Measurements from ENCODE around the gene DENND2C.
"Not testable (repeated sequence)": the region's sequence is repeated elsewhere in the genome, so short reads cannot be mapped to it uniquely, and the experiment has no call there.

DENND2C gene

DNA sequence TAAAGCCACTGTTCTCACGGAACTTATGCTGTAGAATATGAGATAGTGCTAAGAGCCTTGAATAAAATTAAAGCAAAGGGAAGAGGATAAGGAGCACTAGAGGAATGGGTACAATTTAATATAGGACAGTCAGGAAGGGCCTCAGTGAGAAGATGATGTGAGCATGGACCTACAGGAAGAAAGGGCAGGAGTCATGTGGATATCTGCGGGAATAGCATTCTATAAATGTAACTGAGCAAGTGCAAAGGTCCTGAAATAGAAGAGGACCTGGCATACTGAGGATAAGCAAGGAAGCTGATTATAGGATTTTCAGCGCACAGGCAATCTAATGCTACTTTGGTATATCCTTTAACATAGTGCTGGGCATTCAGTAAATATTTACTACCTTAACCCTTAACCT, 75.8 kb downstream of the DENND2C start:
- DNase-seq, result no peak

- no peak for DNase-seq
These were observed 80.7 kb downstream of the DENND2C start for GRCh38 chr1:114589122-114589521.

DNA sequence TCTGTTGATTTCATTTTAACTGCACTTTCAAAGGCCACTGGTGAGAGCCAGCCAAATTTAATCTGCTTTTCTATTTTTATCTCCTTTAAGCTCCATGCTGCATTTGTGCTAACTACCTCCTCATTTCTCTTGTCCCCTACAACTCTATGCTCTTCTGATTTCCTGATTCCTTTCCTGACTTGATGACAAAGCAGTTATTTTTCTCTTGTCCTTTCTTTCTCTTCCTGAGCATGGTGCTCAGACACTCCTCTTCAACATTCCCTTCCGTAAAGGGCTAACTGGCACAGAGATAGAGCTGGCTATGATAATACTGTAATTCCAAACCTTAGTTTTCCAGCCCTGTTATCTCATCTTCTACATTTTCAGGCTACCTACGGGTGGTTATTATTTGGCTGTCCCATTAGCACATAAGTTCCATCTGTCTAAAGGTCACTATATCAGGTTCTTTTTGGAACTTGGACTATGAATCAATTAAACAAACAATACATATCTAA, 81.6 kb downstream of the DENND2C start:
- DNase-seq, result no peak

- no peak for DNase-seq
These were observed 82.5 kb downstream of the DENND2C start for GRCh38 chr1:114587203-114587991.

GRCh38 chr1:114586513-114587047, 83.3 kb downstream of the DENND2C start:
- no peak for DNase-seq

DNA sequence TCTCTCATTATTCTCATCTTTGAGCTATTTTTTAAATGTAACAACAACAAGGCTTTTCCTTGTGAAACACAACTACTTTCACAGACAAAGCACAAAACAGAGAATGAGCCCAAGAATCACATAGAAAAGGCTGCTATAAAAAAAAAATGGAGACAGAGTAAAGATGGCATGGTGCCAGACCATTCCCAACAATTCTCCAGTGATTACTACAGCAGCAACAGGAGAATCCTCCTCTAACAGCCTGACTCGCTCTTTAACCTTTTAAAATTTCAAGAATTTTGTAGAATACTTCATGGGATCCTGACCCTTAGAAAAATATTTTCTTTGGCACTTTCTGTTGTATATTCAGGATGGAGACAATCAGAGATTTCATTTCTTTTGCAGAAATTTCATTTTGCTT, 84.6 kb downstream of the DENND2C start:
- no peak for DNase-seq

DNA sequence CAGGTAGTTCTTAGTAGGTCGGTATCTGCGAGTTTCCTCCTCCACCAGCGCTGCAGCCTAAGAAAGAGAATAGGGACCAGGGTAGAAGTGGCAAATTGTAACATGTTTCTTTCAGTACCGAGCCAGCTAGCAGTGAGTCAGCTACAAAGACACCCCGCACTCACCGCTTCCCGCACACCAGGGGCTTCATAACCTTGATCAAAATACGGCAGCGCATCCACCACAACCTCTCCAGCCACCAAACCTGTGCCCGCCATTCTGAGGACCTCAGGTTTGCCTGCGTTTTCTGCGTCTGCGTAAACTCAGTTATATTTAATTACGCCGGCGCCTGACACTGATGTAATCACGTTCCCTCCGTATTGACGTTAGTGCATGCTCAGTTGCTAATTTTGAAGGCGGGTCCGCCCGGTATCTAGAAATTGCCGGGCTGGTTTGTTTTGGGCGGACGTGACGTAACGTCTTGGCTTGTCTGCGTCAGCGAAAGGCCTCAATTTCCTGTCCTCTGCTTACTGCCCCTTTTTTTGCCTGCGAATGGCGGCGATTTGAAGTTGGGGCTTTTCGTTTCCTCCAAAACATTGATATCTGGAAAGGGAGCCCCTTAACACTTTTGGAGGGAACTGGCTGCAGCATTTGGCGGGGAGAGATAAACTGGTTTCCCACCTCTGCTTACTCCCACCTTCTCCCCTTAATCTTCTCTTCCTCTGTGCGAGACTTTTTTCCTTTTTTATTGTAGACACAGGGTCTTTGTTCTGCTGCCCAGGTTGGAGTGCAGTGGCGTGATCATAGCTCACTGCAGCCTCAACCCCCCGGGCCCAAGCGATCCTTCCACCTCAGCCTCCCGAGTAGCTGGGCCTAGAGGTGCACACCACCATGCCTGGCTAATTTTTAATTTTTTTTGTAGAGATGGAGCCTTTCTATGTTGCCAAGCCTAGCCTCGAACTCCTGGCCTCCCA, 88.2 kb downstream of the DENND2C start, which contains the start of gene BCAS2:
TSS of gene BCAS2 (minus strand) at position 281 of the 953 bp plus-strand sequence. CDS start at position 257, 24 bp downstream.
- peak; percentile 99 for DNase-seq

GRCh38 chr1:114574365-114574764, 95.5 kb downstream of the DENND2C start:
- DNase-seq, result no peak

- DNase-seq, result no peak
These were observed 105.7 kb downstream of the DENND2C start for GRCh38 chr1:114564141-114564540.

DNA sequence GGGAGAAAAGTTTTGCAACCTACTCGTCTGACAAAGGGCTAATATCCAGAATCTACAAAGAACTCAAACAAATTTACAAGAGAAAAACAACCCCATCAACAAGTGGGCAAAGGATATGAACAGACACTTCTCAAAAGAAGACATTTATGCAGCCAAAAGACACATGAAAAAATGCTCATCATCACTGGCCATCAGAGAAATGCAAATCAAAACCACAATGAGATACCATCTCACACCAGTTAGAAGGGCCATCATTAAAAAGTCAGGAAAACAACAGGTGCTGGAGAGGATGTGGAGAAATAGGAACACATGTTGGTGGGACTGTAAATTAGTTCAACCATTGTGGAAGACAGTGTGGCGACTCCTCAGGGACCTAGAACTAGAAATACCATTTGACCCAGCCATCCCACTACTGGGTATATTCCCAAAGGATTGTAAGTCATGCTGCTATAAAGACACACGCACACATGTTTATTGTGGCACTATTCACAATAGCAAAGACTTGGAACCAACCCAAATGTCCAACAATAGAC, 106.8 kb downstream of the DENND2C start:
- not testable (repeated sequence) for DNase-seq

DNA sequence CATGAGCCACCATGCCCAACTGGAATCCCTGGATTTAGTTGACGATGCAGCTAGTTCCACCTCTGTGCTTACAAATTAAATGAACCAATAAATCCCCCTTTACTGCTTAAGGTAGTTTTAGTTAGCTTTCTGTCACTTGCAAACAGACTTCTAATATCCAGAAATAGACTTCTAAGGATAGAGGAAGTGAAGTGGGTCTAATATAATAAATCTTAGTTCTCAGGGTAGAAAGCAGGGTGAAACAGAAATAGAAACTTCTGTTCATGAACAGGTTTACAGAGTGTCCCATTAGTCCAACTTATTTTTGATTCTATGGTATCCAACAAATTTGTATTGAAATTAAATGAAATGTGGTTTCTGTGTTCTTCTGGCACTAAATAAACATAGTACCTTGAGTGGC, 108.5 kb downstream of the DENND2C start:
- DNase-seq, result no peak

DNA sequence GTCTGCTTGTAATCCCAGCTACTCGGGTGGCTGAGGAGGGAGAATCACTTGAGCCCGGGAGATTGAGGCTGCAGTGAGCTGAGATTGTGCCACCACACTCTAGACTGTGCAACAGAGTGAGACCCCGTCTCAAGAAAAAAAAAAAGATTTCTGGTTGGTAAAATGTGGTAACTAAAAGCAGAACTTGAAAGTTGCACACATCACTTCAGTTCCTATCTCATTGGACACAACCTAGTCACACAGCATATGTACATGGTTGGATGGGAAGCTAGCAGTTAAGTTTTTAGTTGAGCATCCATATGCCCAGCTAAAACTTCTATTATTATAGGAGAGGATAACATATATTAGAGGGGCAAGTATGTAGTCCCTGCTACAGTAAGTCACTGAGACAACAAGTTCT, 110.5 kb downstream of the DENND2C start:
- peak; percentile 14 to 47 for DNase-seq

- peak; percentile 9 to 40 for DNase-seq
These were observed 111.3 kb downstream of the DENND2C start for GRCh38 chr1:114558544-114558943.

DNA sequence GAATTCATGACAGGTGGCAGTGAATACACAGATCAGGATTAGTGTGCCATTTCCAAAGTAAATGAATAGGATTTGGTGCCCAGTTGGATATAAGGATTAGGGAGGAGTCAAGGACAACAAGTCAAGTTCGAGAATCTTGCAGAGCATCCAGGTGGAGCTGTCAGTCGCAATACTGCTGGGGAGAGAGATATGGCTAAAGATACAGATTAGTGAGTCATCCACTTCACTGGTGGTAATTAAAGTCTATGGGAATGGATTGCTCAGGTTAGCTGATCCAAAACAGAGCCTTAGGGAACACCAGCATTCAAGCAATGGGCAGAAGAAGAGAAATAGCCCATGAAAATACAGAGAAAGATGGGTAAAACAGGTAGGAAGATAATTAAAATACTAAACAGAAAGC, 115.3 kb downstream of the DENND2C start:
- no peak for DNase-seq

DNA sequence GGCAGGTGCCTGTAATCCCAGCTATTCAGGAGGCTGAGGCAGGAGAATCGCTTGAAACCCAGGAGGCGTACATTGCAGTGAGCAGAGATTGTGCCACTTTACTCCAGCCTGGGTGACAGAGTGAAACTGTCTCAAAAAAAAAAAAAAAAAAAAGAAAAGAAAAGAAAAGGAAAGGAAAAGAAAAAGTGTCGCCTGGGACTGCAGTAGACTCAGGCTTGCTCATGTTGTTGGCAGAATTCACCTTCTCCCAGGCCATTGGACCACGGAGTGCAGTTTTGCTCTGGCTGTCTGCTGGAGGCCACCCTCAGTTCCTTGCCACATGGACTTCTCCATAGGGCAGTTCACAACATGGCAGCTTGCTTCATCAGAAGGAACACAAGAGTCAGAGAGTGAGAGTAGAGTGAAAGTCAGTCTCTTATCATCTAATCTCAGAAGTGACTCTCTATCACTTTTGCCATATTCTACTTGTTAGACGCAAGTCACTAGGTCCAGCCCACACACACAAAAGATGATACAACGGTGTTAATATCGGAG, 117.7 kb downstream of the DENND2C start:
- DNase-seq, result no peak

- DNase-seq, result no peak
These were observed 118.4 kb downstream of the DENND2C start for GRCh38 chr1:114551400-114551799.

DNA sequence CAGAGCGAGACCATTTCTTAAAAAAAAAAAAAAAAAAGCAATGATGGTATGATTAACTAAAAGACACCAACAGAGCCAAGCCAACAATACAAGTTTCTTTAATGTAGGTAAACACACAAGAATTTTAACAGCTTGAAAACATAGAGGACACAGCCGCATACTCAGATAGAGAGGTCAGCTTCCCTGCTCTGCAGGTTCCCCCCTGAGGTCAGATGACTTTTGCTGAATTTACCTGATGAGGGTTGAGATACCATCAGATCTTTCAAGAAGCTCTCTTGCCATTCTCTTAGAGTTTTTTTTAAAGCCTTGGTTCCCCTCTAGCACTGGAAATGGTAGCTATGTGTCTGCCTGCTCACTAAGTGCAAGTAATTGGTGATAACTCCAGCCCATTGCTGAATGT, 119.5 kb downstream of the DENND2C start:
- no peak for DNase-seq

- DNase-seq, result no peak
These were observed 120.7 kb downstream of the DENND2C start for GRCh38 chr1:114549137-114549536.

- DNase-seq, result no peak
These were observed 122.8 kb downstream of the DENND2C start for GRCh38 chr1:114547076-114547475.

DNA sequence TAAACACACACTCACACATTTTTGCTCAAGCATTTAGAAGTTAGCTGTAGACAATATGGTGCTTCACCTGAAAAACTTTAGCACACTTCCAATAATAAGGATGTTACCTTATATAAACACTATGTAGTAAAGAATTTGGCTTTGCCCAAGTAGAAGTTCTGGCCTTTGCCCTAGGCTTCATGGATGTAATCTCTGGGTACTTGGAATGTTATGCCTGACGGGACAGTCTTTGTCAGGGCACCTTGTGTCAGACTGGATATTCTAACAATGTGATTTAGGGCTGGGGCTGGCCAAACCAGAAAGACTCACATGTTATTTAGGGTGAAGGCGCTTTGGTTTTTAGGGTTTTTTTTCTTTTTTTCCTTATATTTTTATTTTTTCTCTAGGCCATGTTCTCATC, 124.1 kb downstream of the DENND2C start:
- no peak for DNase-seq

DNA sequence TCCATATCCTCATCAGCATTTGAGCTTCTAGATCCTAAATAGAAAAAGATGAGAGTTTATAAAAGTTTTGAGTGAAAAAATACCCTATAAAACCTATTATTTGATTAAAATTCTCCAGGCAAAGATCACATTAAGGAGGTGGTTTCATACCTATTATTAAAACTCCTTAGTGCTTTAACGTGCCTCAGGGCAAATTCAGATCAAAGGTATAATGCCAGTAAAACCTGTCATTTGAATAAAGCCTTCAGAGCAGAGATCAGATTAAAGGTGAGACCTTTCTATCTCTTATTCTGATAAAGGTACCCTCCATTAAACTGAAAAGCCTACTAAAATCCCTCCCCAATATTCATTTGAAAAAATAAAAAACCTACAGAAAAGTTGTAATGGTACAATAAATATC, 124.5 kb downstream of the DENND2C start:
- DNase-seq, result no peak

DNA sequence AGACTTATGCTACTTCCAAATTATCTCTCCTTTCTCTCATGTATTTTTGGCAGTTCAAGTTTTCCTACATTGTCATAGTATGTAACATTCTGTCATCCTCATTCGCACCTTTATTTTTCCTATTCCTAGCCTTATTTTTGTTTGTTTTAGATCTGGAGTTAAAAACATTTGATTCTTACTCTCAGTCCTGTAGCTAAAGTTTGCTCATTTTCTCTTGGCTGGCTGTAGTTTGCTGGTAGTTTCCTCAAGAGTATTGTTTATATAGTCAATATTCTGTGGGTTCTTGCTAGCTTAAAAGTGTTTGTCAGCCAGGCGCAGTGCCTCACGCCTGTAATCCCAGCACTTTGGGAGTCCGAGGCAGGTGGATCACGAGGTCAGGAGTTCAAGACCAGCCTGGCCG, 129.0 kb downstream of the DENND2C start:
- no peak for DNase-seq

GRCh38 chr1:114540272-114540671, 129.6 kb downstream of the DENND2C start:
- no peak for DNase-seq
